ENCODE measurements around the gene DPCD.
"Not testable (repeated sequence)": the region's sequence is repeated elsewhere in the genome, so short reads cannot be mapped to it uniquely, and the experiment has no call there.

Gene DPCD

GRCh38 chr10:101631821-101632475 is 43.8 kb downstream of the DPCD start:
- H3K9ac ChIP-seq (ENCODE audit: low read depth, low read length), result no peak overlapping the region
- no peaks in the 10 kb centered on the region for H3K4me1 ChIP-seq (ENCODE audit: insufficient read depth, low read length)
- H3K4me3 ChIP-seq (ENCODE audit: low read length), result no peak overlapping the region
- no peaks in the 10 kb centered on the region for H3K36me3 ChIP-seq (ENCODE audit: insufficient read depth, low read depth, low read length)
- no peak overlapping the region for H3K27ac ChIP-seq (ENCODE audit: low read length)
- peaks cover 9% of the 10 kb centered on the region; the same call in 1 of the 2 replicates for H3K9me3 ChIP-seq (ENCODE audit: insufficient read depth, low read depth, low read length)
- no peaks in the 10 kb centered on the region for H3K27me3 ChIP-seq (ENCODE audit: insufficient read depth, low read length)

- not testable (repeated sequence) for H3K36me3 ChIP-seq (ENCODE audit: insufficient read depth, low read depth, low read length); H3K27me3 ChIP-seq (ENCODE audit: insufficient read depth, low read length); H3K9ac ChIP-seq (ENCODE audit: low read depth, low read length); H3K9me3 ChIP-seq (ENCODE audit: insufficient read depth, low read depth, low read length); H3K4me3 ChIP-seq (ENCODE audit: low read length); H3K4me1 ChIP-seq (ENCODE audit: insufficient read depth, low read length); H3K27ac ChIP-seq (ENCODE audit: low read length)
These were observed 45.4 kb downstream of the DPCD start for GRCh38 chr10:101633510-101633909.

- Histone ChIP-seq H3K9ac (ENCODE audit: low read depth, low read length) (no peak overlapping the region), H3K27me3 (ENCODE audit: insufficient read depth, low read length) (no peaks in the 10 kb centered on the region), H3K27ac (ENCODE audit: low read length) (no peak overlapping the region), H3K4me1 (ENCODE audit: insufficient read depth, low read length) (peaks cover 16% of the 10 kb centered on the region), H3K9me3 (ENCODE audit: insufficient read depth, low read depth, low read length) (peaks cover 9% of the 10 kb centered on the region; the same call in 1 of the 2 replicates), H3K4me3 (ENCODE audit: low read length) (no peak overlapping the region), H3K36me3 (ENCODE audit: insufficient read depth, low read depth, low read length) (peaks cover 7% of the 10 kb centered on the region; the same call in 1 of the 2 replicates)
These were observed 51.2 kb downstream of the DPCD start for GRCh38 chr10:101639141-101639900.

DNA sequence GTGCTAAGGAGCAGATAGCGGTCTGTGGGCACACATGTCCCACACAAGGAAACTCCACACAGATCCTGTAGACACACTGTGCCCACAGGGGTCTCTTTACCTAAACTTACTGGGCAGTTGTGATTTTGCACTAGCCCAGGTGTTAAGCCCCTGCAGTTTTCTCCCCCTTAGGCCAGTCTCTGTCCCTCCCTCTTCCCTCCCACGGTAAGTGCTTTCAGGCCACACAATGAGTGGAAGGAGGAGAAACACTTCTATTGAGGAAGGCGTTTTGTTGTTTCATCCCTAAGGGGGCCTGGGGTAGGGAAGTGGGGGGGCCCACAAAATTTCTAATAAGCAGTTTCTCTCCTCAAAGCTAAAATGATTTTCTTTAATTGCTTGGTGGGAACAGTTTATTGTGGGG is 55.4 kb downstream of the DPCD start:
- Histone ChIP-seq H3K36me3 (ENCODE audit: insufficient read depth, low read depth, low read length) (0 out of 2 replicates have a peak, but pooled peaks cover 4% of the 10 kb centered on the region), H3K27me3 (ENCODE audit: insufficient read depth, low read length) (no peaks in the 10 kb centered on the region), H3K27ac (ENCODE audit: low read length) (peak overlapping the region; percentile 13), H3K9ac (ENCODE audit: low read depth, low read length) (peak overlapping the region; percentile 2; the same call in 1 of the 2 replicates), H3K9me3 (ENCODE audit: insufficient read depth, low read depth, low read length) (no peaks in the 10 kb centered on the region), H3K4me3 (ENCODE audit: low read length) (peak overlapping the region; percentile 17; the same call in 1 of the 2 replicates), H3K4me1 (ENCODE audit: insufficient read depth, low read length) (peaks cover 26% of the 10 kb centered on the region)

DNA sequence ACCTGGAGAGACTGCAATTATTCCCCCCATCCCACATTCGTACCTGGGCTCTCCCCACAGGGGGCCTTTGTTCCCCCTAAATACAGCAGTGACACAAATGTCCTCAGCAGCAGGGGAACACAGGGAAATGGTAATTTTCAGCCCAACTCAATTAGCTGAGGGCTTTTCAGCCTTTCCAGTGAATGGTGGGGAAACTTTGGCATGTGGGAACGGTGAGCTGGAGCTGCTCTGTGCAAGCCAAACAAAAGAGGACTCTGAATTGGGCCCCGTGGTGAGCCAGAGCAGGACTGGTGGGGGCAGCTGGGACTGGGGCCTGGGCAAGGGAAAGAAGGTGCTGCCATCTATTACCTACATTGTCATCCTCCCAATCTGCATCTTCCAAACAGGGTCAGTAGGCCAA is 55.9 kb downstream of the DPCD start:
- peak overlapping the region; percentile 86 for H3K27ac ChIP-seq (ENCODE audit: low read length)
- H3K9ac ChIP-seq (ENCODE audit: low read depth, low read length), result peak overlapping the region; percentile 45; the same call in 1 of the 2 replicates
- no peaks in the 10 kb centered on the region for H3K9me3 ChIP-seq (ENCODE audit: insufficient read depth, low read depth, low read length)
- 0 out of 2 replicates have a peak, but pooled peaks cover 4% of the 10 kb centered on the region for H3K36me3 ChIP-seq (ENCODE audit: insufficient read depth, low read depth, low read length)
- H3K27me3 ChIP-seq (ENCODE audit: insufficient read depth, low read length), result no peaks in the 10 kb centered on the region
- H3K4me1 ChIP-seq (ENCODE audit: insufficient read depth, low read length), result peaks cover 26% of the 10 kb centered on the region
- H3K4me3 ChIP-seq (ENCODE audit: low read length), result peak overlapping the region; percentile 17; the same call in 1 of the 2 replicates

DNA sequence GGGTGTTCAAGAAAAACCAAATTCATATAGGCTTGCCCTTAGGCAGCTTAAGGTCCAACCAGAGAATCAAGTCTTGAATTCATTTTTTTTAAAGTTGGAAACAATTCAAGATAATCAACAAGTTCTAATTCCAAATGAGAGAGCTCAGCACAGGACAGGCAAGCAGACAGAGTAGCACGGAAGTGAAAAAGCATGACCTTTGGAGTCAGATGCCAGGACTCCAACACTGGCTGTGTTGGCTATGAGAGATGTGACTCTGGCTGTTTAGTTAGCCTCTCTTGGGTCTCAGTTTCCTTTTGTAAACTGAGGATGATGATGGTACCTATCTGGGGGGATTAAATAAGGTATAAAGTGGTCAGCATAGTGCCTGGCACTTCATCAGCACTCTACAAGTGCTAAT is 57.5 kb downstream of the DPCD start:
- peaks cover 27% of the 10 kb centered on the region for H3K4me1 ChIP-seq (ENCODE audit: insufficient read depth, low read length)
- no peaks in the 10 kb centered on the region for H3K9me3 ChIP-seq (ENCODE audit: insufficient read depth, low read depth, low read length)
- H3K4me3 ChIP-seq (ENCODE audit: low read length), result no peak overlapping the region
- H3K9ac ChIP-seq (ENCODE audit: low read depth, low read length), result no peak overlapping the region
- H3K36me3 ChIP-seq (ENCODE audit: insufficient read depth, low read depth, low read length), result 0 out of 2 replicates have a peak, but pooled peaks cover 4% of the 10 kb centered on the region
- H3K27ac ChIP-seq (ENCODE audit: low read length), result no peak overlapping the region
- H3K27me3 ChIP-seq (ENCODE audit: insufficient read depth, low read length), result no peaks in the 10 kb centered on the region

GRCh38 chr10:101646364-101646763 is 58.2 kb downstream of the DPCD start:
- Histone ChIP-seq H3K9ac (ENCODE audit: low read depth, low read length) (no peak overlapping the region), H3K27ac (ENCODE audit: low read length) (no peak overlapping the region), H3K4me3 (ENCODE audit: low read length) (no peak overlapping the region), H3K4me1 (ENCODE audit: insufficient read depth, low read length) (peaks cover 33% of the 10 kb centered on the region), H3K9me3 (ENCODE audit: insufficient read depth, low read depth, low read length) (no peaks in the 10 kb centered on the region), H3K36me3 (ENCODE audit: insufficient read depth, low read depth, low read length) (0 out of 2 replicates have a peak, but pooled peaks cover 4% of the 10 kb centered on the region), H3K27me3 (ENCODE audit: insufficient read depth, low read length) (no peaks in the 10 kb centered on the region)

DNA sequence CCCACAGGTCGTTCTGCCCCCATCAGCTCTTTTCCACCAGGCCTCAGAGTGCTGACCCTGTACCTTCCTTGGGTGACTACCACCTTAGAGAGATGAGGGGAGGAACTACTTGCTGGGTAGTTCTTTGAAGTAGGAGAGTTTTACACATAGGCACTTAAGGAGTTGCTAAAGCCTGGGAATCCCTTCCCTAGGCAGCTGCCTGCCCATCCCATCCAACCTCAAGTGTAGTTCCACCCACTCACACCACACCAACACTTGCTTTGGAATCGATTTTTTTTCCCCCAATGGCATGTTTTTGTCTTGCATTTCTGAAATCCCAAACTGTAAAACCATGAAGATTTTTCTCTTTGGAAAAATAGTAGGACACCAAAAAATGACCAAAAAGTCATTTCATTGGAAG is 59.1 kb downstream of the DPCD start:
- no peaks in the 10 kb centered on the region for H3K27me3 ChIP-seq (ENCODE audit: insufficient read depth, low read length)
- 0 out of 2 replicates have a peak, but pooled peaks cover 4% of the 10 kb centered on the region for H3K36me3 ChIP-seq (ENCODE audit: insufficient read depth, low read depth, low read length)
- H3K4me3 ChIP-seq (ENCODE audit: low read length), result no peak overlapping the region
- H3K27ac ChIP-seq (ENCODE audit: low read length), result no peak overlapping the region
- H3K9ac ChIP-seq (ENCODE audit: low read depth, low read length), result no peak overlapping the region
- no peaks in the 10 kb centered on the region for H3K9me3 ChIP-seq (ENCODE audit: insufficient read depth, low read depth, low read length)
- peaks cover 38% of the 10 kb centered on the region for H3K4me1 ChIP-seq (ENCODE audit: insufficient read depth, low read length)

- H3K9ac ChIP-seq (ENCODE audit: low read depth, low read length), result no peak overlapping the region
- 0 out of 2 replicates have a peak, but pooled peaks cover 4% of the 10 kb centered on the region for H3K36me3 ChIP-seq (ENCODE audit: insufficient read depth, low read depth, low read length)
- H3K4me1 ChIP-seq (ENCODE audit: insufficient read depth, low read length), result peaks cover 19% of the 10 kb centered on the region
- no peak overlapping the region for H3K4me3 ChIP-seq (ENCODE audit: low read length)
- no peaks in the 10 kb centered on the region for H3K9me3 ChIP-seq (ENCODE audit: insufficient read depth, low read depth, low read length)
- no peaks in the 10 kb centered on the region for H3K27me3 ChIP-seq (ENCODE audit: insufficient read depth, low read length)
- H3K27ac ChIP-seq (ENCODE audit: low read length), result no peak overlapping the region
These were observed 61.5 kb downstream of the DPCD start for GRCh38 chr10:101649525-101650085.

DNA sequence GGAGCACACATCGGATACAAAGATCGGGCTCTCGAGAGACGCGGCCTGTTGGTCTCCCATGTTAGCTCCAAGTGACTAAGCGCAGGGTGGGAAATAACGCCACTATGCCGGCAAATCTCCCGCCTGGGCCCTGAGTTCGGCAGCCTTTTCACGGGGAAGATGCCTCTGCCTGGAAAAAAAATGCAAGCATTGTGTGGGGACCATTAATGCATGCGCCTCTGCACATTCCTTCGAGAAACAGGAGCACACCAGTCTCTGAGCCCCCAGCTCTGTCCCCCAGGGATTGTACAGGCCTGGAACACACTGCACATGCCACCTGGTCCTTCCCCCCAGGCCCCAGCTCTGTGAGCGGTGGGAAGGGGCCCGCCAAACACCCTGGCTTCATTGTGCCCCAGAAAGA is 62.7 kb downstream of the DPCD start:
- Histone ChIP-seq H3K9ac (ENCODE audit: low read depth, low read length) (no peak overlapping the region), H3K9me3 (ENCODE audit: insufficient read depth, low read depth, low read length) (no peaks in the 10 kb centered on the region), H3K36me3 (ENCODE audit: insufficient read depth, low read depth, low read length) (0 out of 2 replicates have a peak, but pooled peaks cover 4% of the 10 kb centered on the region), H3K27me3 (ENCODE audit: insufficient read depth, low read length) (no peaks in the 10 kb centered on the region), H3K27ac (ENCODE audit: low read length) (no peak overlapping the region), H3K4me1 (ENCODE audit: insufficient read depth, low read length) (peaks cover 11% of the 10 kb centered on the region; the same call in 1 of the 2 replicates), H3K4me3 (ENCODE audit: low read length) (no peak overlapping the region)

DNA sequence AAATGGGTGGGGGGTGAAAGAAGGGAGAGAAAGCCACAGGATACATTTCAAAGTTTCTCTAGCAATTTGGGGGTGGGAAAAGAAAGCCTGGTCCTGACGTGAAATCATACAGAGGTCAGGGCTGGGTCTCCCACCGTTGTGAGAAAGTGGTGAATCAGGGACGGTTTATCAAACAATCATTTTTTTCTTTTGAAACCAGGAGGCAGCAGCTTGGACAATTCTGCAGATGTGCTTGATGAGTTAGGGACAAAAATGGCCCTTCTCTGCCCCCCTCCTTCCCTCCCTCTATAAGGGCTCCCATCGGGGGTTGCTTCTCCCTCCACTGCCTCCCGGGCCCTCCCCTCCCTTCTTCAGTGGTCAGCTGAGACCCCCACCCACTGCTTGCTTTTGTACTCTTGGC is 63.2 kb downstream of the DPCD start:
- 0 out of 2 replicates have a peak, but pooled peaks cover 4% of the 10 kb centered on the region for H3K36me3 ChIP-seq (ENCODE audit: insufficient read depth, low read depth, low read length)

More for the DNA sequence above, 63.2 kb downstream of the DPCD start:
- H3K4me1 ChIP-seq (ENCODE audit: insufficient read depth, low read length), result peaks cover 11% of the 10 kb centered on the region; the same call in 1 of the 2 replicates
- no peak overlapping the region for H3K27ac ChIP-seq (ENCODE audit: low read length)
- no peaks in the 10 kb centered on the region for H3K27me3 ChIP-seq (ENCODE audit: insufficient read depth, low read length)
- no peak overlapping the region for H3K4me3 ChIP-seq (ENCODE audit: low read length)
- H3K9me3 ChIP-seq (ENCODE audit: insufficient read depth, low read depth, low read length), result no peaks in the 10 kb centered on the region
- no peak overlapping the region for H3K9ac ChIP-seq (ENCODE audit: low read depth, low read length)

Data from iPS-20b (cell line).